Stimulated activated CD8-positive, alpha-beta memory T cell treated with anti-CD3 and anti-CD28 coated beads, Interleukin-7, amount 100 ng/mL, for 4 hours (primary cell): Measurements from ENCODE around the gene NPLOC4.
A peak's percentile ranks its signal among the peaks of the same experiment; 100 is the strongest.
"Not testable (repeated sequence)": the region's sequence is repeated elsewhere in the genome, so short reads cannot be mapped to it uniquely, and the experiment has no call there.

Experiments
- DNase-seq, 2 donors: peaks; one replicate each; pipeline ENCODE4 v3.0.0-alpha.2; 2020; ENCODE audit warnings: low read depth in 2 of 2

NPLOC4 gene

DNA sequence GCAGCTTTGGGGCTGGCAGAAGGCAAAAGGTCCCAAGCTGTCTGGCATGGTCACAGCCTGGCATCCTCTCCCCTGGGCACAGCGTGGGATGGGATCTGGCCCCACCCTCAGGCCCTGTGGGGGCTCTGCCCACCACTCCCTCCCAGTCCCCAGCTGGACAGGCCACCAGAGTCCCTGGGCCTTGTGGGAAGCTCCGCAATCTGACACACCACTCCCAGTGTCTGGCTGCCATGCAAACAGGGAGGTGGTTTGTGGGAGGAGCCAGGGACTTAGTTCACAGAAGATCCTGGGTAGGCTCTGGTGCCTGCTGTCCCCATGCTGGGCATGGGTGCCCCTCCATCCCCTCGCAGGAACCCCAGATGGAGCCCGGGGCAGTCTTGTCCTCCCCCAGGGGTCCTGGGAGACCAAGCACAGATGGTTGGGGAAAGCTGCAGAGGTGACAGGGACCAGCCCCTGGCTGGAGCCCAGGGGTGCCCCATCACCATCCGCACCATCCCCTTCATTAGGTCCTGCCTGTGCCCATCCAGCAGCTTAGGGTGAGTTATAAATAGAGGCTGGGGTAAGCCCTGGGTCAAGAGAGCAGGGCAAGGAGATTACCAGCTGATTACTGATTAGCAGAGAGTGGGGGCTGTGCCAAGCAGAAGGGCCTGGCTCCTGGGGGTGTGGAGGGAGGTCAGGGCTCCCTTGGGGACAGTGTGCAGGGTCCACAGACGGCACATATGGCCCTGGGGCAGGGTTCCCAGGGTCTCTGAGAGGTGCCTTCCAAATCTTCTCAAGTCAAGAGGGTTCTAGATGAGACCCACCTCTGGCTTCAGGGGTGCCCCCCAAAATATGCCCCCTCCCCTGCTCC lies 102.5 kb downstream of the NPLOC4 start:
- no peak for DNase-seq

DNA sequence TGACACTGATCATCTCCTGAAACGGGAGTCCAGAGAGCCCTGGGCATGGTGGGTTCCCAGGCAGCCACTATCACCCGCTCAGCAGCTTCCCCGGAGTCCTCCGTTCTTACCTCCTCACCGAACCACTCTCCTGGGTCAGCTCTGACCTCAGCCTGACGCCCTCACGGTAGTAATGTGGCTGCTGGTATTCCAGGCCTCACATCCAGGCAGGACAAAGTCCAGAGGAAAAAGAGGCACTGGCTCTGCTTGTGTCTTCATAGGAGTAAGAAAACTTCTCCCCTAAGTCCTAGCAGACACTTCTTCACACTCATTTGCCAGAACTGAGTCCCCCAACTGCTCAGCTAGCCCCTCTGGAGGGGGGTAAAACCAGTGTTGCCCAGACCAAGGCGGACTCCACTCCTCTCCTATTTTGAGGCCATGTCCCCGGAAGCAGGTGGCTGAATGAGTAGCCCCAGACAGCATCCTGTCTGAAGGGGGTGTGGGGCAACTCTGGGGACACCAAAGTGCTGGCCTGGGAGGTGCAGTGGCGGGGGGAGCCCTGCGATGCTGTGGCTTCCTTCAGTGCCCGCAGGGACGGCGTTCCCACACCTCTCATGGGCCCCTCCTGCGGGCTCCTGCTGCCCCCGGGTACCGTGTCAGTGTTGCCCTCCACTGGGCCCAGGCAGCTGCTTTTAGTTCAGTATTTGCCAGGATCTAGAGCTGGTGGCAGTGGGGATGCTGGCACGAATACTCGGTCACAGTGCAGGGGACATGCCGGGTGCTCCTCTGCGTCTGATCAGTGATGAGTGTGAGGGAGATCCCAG lies 103.4 kb downstream of the NPLOC4 start:
- no peak for DNase-seq

DNA sequence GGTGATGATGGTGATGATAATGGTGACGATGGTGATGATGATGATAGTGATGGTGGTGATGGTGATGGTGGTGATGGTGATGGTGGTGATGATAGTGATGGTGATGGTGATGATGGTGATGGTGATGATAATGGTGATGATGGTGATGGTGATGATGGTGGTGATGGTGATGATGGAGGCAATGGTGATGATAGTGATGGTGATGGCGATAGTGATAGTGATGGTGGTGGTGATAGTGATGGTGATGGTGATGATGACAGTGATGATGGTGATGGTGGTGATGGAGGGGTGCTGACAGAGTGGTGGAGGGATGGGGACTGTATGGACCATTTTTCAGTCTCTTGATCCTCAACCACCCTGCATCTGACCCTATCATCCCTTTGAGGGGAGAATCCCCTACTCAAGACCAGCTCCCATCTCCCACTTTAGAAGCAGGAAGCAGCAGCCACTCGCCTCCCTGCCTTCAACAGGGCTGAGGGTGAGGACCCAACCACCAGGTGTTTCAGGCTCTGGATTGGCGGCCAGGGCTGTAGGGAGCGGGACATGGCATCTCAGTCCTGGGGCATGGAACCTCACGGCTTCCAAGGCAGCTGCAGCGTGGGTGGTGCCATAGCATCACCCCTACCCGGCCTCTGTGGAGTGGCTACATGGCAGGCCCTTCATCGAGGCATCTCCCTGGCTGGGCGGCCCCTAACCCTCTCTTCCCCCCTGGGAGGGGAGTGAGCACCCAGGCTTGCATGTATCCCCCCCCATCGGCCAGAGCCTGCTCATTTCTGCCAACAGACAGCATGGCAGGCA lies 104.2 kb downstream of the NPLOC4 start:
- DNase-seq = no peak

DNA sequence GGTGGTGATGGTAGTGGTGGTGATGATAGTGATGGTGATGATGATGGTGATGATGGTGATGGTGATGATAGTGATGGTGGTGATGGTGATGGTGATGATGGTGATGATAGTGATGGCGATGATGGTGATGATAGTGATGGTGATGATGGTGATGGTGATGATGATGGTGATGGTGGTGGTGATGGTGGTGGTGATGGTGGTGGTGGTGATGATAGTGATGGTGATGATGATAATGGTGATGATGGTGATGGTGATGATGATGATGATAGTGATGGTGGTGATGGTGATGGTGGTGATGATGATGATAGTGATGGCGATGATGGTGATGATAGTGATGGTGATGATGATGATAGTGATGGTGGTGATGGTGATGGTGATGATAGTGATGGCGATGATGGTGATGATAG lies 104.9 kb downstream of the NPLOC4 start:
- not testable (repeated sequence) for DNase-seq

DNA sequence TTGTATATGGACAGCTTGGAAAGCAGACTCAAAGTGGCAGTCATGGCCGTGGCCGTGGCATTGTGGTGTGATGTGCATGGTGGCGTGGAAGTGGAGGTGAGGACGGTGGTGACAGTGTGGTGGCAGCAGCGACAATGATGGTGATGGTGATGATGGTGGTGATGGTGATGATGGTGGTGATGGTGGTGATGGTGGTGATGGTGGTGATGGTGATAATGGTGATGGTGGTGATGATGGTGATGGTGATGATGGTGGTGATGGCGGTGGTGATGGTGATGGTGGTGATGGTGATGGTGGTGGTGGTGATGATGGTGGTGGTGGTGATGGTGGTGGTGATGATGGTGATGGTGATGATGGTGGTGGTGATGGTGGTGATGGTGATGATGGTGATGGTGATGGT lies 105.9 kb downstream of the NPLOC4 start:
- not testable (repeated sequence) for DNase-seq

DNA sequence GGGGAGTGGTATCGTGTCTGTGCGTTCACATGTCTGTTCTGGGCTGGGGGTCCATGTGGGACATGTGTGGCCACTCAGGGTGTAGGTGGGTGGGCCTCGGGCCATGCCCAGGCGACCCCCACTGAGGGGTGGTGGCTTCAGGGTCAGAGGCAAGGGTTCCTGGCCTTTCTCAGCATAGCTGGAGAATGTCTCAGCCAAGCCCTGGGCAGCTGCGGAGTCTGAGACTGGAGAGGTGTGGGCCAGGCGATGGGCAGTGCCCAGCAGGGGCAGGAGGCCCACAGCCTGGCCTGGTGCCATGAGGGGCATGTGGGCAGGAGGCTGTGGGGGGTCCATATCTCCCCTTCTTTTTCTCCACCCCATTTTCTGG lies 107.5 kb downstream of the NPLOC4 start:
- no peak for DNase-seq

DNA sequence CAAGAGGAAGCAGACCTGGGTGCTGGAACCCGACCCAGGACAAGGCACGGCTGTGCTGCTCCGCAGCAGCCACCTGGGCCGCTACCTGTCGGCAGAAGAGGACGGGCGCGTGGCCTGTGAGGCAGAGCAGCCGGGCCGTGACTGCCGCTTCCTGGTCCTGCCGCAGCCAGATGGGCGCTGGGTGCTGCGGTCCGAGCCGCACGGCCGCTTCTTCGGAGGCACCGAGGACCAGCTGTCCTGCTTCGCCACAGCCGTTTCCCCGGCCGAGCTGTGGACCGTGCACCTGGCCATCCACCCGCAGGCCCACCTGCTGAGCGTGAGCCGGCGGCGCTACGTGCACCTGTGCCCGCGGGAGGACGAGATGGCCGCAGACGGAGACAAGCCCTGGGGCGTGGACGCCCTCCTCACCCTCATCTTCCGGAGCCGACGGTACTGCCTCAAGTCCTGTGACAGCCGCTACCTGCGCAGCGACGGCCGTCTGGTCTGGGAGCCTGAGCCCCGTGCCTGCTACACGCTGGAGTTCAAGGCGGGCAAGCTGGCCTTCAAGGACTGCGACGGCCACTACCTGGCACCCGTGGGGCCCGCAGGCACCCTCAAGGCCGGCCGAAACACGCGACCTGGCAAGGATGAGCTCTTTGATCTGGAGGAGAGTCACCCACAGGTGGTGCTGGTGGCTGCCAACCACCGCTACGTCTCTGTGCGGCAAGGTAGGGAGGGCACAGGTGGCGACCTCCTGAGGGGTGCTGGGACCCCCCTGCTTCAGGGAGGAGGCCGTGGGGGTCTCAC lies 108.1 kb downstream of the NPLOC4 start:
- DNase-seq = no peak

DNA sequence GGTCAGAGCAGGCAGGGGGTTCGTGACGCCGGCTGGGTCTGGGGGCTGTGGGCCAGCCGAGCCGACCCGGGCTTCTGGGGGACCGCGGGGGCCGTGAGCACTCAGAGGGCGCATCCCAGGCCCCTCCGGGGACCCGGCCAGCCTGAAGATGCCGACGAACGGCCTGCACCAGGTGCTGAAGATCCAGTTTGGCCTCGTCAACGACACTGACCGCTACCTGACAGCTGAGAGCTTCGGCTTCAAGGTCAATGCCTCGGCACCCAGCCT lies 108.6 kb downstream of the NPLOC4 start:
- DNase-seq = no peak

DNA sequence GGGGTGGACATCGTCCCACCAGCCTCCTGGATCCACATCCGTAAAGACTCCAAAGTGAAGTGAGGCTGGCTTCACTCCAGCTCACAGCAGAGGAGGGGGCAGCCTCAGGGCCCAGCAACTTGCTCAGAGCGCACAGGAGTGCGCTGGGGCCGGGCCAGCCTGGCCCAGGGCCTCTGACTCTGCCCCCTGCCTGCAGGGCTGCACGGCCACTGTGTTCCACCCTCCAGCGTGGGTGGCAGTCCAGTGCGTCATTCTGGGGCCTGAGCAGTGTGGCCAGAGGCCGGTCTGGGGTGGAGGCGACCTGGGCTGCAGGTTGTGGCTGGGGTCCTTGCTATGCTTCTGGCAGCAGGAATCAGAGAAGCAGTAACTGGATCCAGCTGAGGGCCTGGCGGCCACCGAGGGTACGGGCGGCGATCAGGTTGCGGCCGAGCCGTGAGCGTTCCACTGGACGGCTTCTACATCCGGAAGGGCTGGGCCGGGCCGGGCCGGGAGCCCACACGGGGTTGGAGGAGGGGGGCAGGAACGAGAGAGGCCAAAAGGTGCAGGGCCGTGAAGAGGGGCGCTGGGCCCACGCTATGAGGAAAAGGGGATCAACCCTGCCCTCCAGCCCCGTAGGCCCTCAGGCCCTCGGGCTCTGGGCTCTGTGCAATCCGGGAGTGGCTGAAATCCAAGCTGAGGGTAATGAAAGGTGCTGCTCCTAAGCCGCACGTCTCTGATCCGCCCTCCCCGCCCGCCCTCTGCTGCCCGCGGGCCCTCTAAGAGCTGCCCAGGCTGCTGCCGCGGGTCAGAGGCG lies 109.1 kb downstream of the NPLOC4 start, which contains the start of gene FSCN2:
Gene FSCN2, plus strand, starts transcription at position 787 of the 793 bp plus-strand sequence. CDS start 155 bp downstream, outside the sequence.
- DNase-seq = no peak

DNA sequence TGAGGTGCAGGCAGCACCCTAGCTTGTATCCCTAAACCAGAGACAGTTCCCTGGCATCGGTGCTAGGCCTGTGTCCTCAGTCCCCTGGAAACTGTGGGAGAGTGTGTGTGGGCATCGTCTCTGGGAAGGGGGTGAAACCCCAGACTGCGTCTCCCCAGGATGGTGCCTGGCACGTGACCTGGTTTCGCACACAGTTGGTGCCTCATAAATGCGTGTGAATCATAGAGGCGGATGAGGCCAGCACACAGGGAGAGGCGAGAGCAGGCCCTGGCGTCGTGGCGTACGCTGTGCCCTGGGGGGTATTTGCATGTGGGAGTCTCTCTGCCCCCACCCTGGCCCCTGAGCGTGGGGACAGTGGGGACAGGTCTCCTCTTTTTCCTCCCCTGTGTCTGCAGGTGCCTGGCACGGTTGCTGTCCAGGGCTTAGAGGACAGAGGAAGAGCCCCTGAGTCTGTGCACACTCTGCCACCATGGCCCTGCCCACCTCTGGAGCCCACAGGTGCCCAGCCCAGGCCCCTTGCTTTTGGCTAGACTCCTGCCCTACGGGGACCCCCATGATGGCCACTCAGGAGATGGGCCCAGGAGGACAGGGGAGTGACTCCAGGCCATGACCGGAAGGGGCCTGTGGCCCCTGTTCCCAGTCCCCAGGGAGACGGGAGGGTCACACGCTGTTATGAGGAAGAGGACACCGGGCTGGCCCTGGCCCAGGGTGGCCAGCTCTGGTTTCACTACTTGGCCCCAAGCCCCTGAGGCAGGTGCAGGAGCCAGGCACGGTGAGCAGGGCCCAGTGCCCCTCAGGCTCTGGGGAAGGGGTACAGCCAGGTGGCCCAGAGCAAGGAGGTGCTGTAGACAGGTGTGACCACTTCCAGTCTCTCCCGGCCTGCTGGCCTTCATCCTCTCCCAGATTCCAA lies 110.0 kb downstream of the NPLOC4 start:
- no peak for DNase-seq

DNA sequence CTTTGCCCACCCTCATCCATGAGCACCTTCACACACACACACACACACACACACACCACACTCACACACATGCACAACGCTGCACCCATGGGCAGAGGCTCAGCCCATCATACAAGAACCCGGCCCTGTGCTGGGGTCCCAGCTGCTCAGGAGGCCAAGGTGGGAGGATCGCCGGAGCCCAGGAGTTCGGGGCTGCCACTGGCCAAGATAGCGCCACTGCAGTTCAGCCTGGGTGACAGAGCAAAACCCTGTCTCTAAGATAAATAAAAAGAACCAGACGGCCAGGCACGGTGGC lies 112.1 kb downstream of the NPLOC4 start:
- DNase-seq = no peak

DNA sequence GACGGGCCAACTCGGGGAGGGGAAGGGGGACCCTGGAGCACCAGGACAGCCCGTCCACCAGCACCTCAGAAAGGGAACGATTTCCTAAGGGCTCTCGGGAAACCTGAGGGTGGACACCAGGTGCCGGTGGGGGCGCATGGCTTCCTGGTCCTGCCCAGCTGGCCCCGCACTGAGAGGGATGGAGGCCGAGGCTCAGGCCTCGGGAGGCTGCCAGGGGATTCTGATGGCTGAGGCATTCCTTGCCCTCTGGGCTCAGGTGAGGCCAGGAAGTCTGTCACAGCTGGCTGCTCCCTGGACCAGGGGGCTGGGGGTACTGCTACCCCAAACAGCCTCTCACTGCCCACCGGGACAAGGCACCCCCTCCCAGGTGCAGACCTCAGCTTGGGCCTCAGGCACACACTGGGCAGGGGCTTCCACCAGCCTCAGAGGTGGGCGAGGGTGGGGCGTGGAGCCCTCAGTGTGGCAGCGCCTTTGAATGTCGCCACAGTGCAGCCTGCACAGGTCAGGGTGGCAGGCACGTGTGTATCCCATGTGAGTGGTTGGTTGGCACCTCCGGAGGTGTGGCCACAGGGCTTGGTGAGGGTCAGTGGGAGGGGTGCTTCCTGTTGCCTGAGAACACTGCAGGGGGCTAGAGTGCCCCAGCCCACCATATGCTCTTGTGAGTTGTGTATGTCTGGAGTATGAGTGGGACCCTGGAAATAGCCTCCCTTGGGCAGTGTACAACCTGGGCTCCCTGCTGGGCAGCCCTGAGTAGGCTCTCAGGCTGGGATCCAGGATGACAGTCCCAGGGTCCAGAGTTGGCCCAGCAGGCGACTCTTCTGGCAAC lies 112.7 kb downstream of the NPLOC4 start:
- DNase-seq = no peak

DNA sequence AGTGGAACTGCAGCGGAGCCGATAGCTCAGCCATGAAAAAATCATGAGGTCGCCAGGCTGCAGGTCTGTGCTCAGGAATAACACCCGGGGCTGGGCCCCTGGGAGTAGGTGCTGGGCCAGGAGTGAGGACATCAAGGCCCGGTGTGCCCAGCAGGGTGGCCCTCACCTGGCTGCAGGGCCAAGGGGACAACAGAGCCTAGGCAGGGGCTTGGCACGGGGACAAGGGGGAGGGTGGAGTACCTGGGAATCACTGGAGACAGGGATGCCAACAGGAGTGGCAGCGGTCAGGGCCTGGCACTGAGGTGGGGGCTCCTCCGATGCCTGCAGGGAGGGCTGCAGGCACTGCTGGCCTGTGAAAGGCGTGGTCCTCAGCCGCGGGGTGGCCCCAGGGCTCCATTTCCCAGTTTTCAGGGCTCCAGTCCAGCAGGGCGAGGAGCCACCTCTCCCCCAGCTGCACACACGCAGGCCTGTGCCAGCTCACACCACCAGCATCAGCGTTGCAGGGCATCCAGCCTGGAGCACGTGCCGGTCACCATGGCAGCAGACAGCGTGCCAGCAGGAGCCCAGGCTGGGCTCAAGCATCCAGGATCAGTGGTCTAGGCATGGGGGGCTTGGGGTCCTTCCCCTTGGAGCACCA lies 113.4 kb downstream of the NPLOC4 start:
- DNase-seq = no peak

DNA sequence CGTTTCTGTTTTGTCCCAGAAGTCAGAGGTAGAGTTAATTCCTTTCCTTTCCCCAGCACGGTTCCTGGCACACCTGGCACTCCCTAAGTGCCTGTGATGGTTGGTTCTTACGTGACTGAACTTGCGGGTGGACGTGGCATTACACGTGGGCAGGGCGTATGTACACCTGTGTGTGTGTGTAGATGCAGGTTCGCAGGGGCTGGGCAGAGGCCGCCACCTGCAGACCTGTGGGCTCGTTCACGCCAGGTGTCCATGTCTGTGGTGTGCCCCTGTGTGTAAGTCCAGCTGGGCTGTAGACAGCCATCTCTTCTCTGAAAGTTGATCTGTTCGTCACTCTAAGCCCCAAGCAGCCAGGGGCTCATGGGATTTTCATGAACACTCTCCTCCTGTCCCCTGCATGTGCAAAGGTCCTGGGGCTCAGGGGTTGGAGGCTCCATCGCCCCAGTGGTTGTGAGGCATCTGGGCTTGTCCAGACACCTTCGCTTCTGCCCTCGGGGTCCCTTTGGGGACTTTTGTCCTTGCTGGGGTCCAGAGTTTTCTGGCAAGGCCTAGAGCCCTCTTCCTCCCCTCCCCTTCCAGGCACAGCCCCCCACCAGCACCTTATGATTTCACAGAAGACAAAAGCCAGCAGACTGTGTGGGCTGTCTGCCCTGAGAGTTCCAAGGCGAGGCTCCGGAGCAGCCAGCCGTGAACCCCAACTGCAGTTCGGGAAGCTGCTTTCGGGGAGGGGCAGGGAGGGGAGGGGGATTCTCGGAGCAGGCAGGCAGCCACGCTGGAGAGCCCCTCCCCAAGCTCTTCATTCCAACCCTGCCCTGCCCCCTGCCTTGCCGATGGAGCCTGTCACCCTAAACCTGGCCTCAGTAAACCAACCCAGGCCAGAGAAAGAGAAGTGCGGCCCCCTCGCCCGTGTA lies 114.2 kb downstream of the NPLOC4 start:
- DNase-seq = no peak

DNA sequence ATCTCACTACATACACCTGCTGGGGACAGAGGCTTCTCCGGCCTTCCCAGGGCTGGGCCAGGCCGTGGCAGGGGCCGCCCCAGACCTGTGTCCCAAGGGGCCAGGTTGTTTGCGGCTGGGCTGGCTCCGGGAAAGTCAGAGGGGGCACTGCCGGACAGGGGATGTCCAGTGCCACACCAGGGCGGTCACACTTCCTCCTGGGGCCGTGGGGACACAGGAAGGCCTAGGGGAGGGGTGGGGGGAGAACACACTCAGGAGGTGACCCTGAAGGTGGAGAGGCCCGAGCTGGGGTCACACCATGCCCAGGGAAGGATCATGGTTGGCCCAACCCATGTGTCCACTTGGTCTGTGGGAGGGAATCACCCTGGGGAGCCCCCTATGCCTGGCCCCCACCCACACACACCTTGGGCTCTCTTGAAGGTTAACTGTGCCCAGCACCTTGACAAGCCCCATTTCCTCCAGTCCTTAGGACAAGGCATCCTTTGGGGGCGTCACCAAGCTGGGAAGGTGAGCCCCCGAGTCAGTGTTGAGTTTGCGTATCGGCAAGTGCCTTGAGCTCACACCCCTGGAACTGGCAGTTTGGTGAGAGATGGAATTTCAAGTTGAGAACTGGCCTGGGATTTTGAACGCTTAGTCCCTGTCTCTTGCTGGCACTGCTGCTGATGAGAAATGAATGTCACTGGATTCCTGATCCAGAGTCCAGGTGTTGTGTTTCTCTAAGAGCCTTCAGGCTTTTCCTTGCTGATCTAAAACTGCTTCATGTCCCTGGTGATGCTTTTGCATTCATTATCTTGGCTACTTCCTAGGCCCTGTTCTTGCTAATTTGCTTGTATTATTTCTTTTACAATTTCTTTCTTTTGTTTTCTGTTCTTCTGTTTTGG lies 116.7 kb downstream of the NPLOC4 start:
- no peak for DNase-seq

DNA sequence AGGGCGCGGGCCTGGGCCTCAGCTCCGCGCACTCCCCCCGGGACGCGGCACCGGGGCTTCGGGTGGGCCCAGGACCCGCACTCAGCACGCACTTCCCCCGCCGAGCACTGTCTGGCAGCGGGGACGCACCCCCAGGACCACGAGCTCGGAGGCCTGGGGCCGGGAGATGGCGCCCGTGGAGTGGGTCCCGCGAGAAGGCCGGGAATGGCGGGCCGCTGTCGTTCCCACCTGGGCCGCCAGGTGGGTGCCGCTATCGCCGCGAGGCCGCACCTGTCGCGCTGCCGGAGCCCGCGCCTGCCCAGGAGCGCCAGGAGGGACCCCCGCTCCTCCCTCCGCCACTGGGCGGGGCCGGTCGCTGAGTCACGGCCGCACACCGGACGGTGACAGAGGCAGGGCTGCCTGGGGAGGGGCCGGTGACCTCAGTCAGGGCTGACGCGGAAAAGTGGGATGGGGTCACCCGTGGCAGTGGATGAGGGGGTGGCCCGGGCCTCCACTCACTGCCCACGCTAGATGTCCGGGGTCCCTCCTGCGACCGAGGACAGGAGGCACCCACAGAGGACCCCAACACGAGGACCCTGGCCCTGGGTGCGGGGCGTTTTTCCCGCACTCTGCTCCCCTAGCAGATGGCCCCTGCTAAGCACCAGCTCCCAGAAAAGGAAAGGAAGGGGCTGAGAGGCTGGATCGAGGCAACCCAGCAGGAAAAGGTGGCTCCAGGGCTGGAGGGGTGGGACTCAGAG lies 117.5 kb downstream of the NPLOC4 start:
- DNase-seq = peak in 1 of 2 donors; percentile 69
